ENCODE data around the gene TBC1D5. TPM values are rescaled to one million over a fixed set of nuclear protein-coding genes. Genes with fewer than 3 reads are reported as not detected.
A peak's percentile ranks its signal among the peaks of the same experiment; 100 is the strongest.

Gene TBC1D5
- total and polyA plus RNA-seq, 2 of the 8 experiments (the other 6 are each of a cell fraction or from before 2014, with no cell fraction given) = 11.0 to 22.9 TPM

- DNase-seq (ENCODE audit: low read depth in 1 of 2, low spot score in 2 of 2) (no peak), FAIRE-seq (no peak)
- no peak overlapping the region for H4K5ac ChIP-seq (ENCODE audit: insufficient read length, low read depth, low read length)
- no peak overlapping the region for H3K23ac ChIP-seq (ENCODE audit: insufficient read length)
- H2BK120ac ChIP-seq (replicated peaks; ENCODE audit: low read depth, low read length) = no peak overlapping the region
- no peak overlapping the region for H2BK5ac ChIP-seq (ENCODE audit: low read depth, low read length)
- no peak overlapping the region for H3K14ac ChIP-seq (ENCODE audit: insufficient read length)
- peak overlapping the region; percentile 48; the same call in 1 of the 2 replicates for H2BK20ac ChIP-seq (ENCODE audit: low read length)
- H3K23me2 ChIP-seq (ENCODE audit: low read depth, low read length) = no peaks in the 10 kb centered on the region
- H3K9ac ChIP-seq (replicated peaks in 1 of 4; ENCODE audit: extremely low read depth in 1 of 4, low read depth in 3 of 4, low read length in 3 of 4) = no peak overlapping the region
- H2AK5ac ChIP-seq (ENCODE audit: low read depth, low read length) = no peak overlapping the region
- POLR2A ChIA-PET (ENCODE audit: partially characterized antibody) = no interaction called here
- H2AFZ ChIP-seq (ENCODE audit: low read length) = no peak overlapping the region
- H3K79me2 ChIP-seq (ENCODE audit: control insufficient read depth in 1 of 2, insufficient read depth in 2 of 2, low read length in 2 of 2) = no peaks in the 10 kb centered on the region
- no peak overlapping the region for H3K4ac ChIP-seq (replicated peaks; ENCODE audit: insufficient read length, low read depth, low read length)
- H3K79me1 ChIP-seq (ENCODE audit: low read depth, low read length) = no peaks in the 10 kb centered on the region; the same call in 1 of the 2 replicates
- no peaks in the 10 kb centered on the region for H4K20me1 ChIP-seq (replicated peaks in 1 of 2; ENCODE audit: control insufficient read depth in 1 of 2, insufficient read depth in 2 of 2, low read length in 2 of 2)
- H3K36me3 ChIP-seq (ENCODE audit: control insufficient read depth in 2 of 4, insufficient read depth in 4 of 4, low read length in 3 of 4) = no peaks in the 10 kb centered on the region
- H2BK12ac ChIP-seq (ENCODE audit: low read depth, low read length) = no peak overlapping the region
- CTCF ChIA-PET (ENCODE audit: partially characterized antibody) = interaction anchor here (0.5 to 1.0 kb wide), 4 partner anchors 13 to 819 kb away, joined by 3 to 5 read pairs (median 3); no protein-coding TSS in a partner anchor
- no peak overlapping the region; the same call in 1 of the 2 replicates for H4K8ac ChIP-seq (ENCODE audit: extremely low read depth, insufficient read depth, low read length)
- H3K27me3 ChIP-seq (replicated peaks in 1 of 4; ENCODE audit: control insufficient read depth in 3 of 4, extremely low read depth in 1 of 4, insufficient read depth in 3 of 4, low read length in 3 of 4) = no peaks in the 10 kb centered on the region
- TF ChIP-seq KDM4A (IDR thresholded peaks at IDR 0.05; ENCODE audit: low read depth, low read length, severe bottlenecking) (no peak), CHD2 (IDR thresholded peaks at IDR 0.05; ENCODE audit: low read length) (no peak), SIRT6 (IDR thresholded peaks at IDR 0.05; ENCODE audit: low read length) (no peak), TAF7 (optimal IDR thresholded peaks at IDR 0.05; ENCODE audit: borderline replicate concordance, low read depth, low read length) (no peak), SIN3A (conservative IDR thresholded peaks at IDR 0.05 in 1 of 2, IDR thresholded peaks at IDR 0.05 in 1 of 2; ENCODE audit: low read depth in 1 of 2, low read length in 2 of 2) (no peak), POU5F1 (IDR thresholded peaks at IDR 0.05; ENCODE audit: low read depth, low read length) (no peak), SP2 (IDR thresholded peaks at IDR 0.05; ENCODE audit: low read length) (no peak), RFX5 (IDR thresholded peaks at IDR 0.05; ENCODE audit: borderline replicate concordance, low read depth, low read length) (no peak), GTF2F1 (IDR thresholded peaks at IDR 0.05; ENCODE audit: borderline replicate concordance, low read depth, low read length) (no peak), SRF (IDR thresholded peaks at IDR 0.05; ENCODE audit: low read depth, low read length) (no peak), MAFK (IDR thresholded peaks at IDR 0.05; ENCODE audit: low read depth, low read length) (no peak)
- H3K56ac ChIP-seq (replicated peaks; ENCODE audit: insufficient read length, low read depth, low read length) = no peak overlapping the region
- H3K4me2 ChIP-seq (ENCODE audit: insufficient read depth in 1 of 2, low read depth in 2 of 2, low read length in 2 of 2) = no peak overlapping the region
- no peak overlapping the region for H3K18ac ChIP-seq (ENCODE audit: extremely low read depth, low read length)
- H2BK15ac ChIP-seq (ENCODE audit: low read length) = no peak overlapping the region
- no peak overlapping the region for H4K91ac ChIP-seq (replicated peaks; ENCODE audit: insufficient read length, low read length)
- H3K4me1 ChIP-seq (replicated peaks in 1 of 4; ENCODE audit: control insufficient read depth in 3 of 4, insufficient read depth in 4 of 4, low read length in 3 of 4) = peaks cover 0 to 4% (median 0%) of the 10 kb centered on the region in 4 experiments; a peak in 3 of 7 replicates
- H3K4me3 ChIP-seq (ENCODE audit: extremely low read depth in 1 of 4, insufficient read depth in 2 of 4, low read depth in 3 of 4, low read length in 4 of 4) = no peak overlapping the region
- H3K9me3 ChIP-seq (ENCODE audit: insufficient read depth in 2 of 2, low read depth in 1 of 2, low read length in 1 of 2) = 0 out of 4 replicates have a peak, but pooled peaks cover 0 to 4% of the 10 kb centered on the region in 2 experiments
- no peak overlapping the region for H3K27ac ChIP-seq (ENCODE audit: low read depth, low read length)
- WGBS, 2 experiments (ENCODE audit: extremely low coverage in 1 of 2, insufficient coverage in 1 of 2, insufficient read length in 1 of 2, insufficient replicate concordance in 2 of 2, low coverage in 1 of 2, low lambda C conversion rate in 2 of 2, missing lambda C conversion rate in 1 of 2) = 90% methylated on average over 11 of the region's 11 CpGs; no CpG with 5 or more reads in 1 of the 2 experiments
Measured at GRCh38 chr3:17136136-17136721, 606.2 kb downstream of the TBC1D5 start.
